ENCODE data around the gene ENTPD6.

ENTPD6 gene

GRCh38 chr20:25195014-25195961, at the start of gene ENTPD6:
TSS of gene ENTPD6 (plus strand) at chr20:25195712. CDS start at chr20:25206537, 10,825 bp downstream.
- in situ Hi-C loops (cut with MboI; ENCODE audit: low sequenced_read_pairs): no loop called here

GRCh38 chr20:25146976-25147375, 48.5 kb upstream of the ENTPD6 start:
- in situ Hi-C loops (cut with MboI; ENCODE audit: low sequenced_read_pairs): loop anchor here (10.0 to 25.0 kb wide), 3 partner anchors 140 to 540 kb away; partner anchors contain the start of gene ZNF337

GRCh38 chr20:25147716-25148115, 47.8 kb upstream of the ENTPD6 start:
- in situ Hi-C loops (cut with MboI; ENCODE audit: low sequenced_read_pairs): loop anchor here (10.0 to 25.0 kb wide), 3 partner anchors 140 to 540 kb away; partner anchors contain the start of gene ZNF337

GRCh38 chr20:25148181-25148981, 47.1 kb upstream of the ENTPD6 start:
- in situ Hi-C loops (cut with MboI; ENCODE audit: low sequenced_read_pairs): loop anchor here (10.0 to 25.0 kb wide), 3 partner anchors 139 to 539 kb away; partner anchors contain the start of gene ZNF337

GRCh38 chr20:25148982-25149846, 46.3 kb upstream of the ENTPD6 start:
- in situ Hi-C loops (cut with MboI; ENCODE audit: low sequenced_read_pairs): loop anchor here (10.0 to 25.0 kb wide), 3 partner anchors 138 to 538 kb away; partner anchors contain the start of gene ZNF337

GRCh38 chr20:25150016-25150415, 45.5 kb upstream of the ENTPD6 start:
- in situ Hi-C loops (cut with MboI; ENCODE audit: low sequenced_read_pairs): loop anchor here (25.0 kb wide), 1 partner anchor 712 kb away; no protein-coding TSS in a partner anchor

- in situ Hi-C loops (cut with MboI; ENCODE audit: low sequenced_read_pairs): loop anchor here (25.0 kb wide), 1 partner anchor 704 kb away; no protein-coding TSS in a partner anchor
These were observed 37.5 kb upstream of the ENTPD6 start for GRCh38 chr20:25158043-25158442.

GRCh38 chr20:25160467-25160866, 35.0 kb upstream of the ENTPD6 start:
- in situ Hi-C loops (cut with MboI; ENCODE audit: low sequenced_read_pairs): loop anchor here (25.0 kb wide), 1 partner anchor 702 kb away; no protein-coding TSS in a partner anchor

- in situ Hi-C loops (cut with MboI; ENCODE audit: low sequenced_read_pairs): loop anchor here (25.0 kb wide), 1 partner anchor 701 kb away; no protein-coding TSS in a partner anchor
These were observed 34.6 kb upstream of the ENTPD6 start for GRCh38 chr20:25160897-25161296.

- in situ Hi-C loops (cut with MboI; ENCODE audit: low sequenced_read_pairs): loop anchor here (25.0 kb wide), 1 partner anchor 697 kb away; no protein-coding TSS in a partner anchor
These were observed 30.4 kb upstream of the ENTPD6 start for GRCh38 chr20:25165128-25165527.

- in situ Hi-C loops (cut with MboI; ENCODE audit: low sequenced_read_pairs): loop anchor here (25.0 kb wide), 1 partner anchor 696 kb away; no protein-coding TSS in a partner anchor
These were observed 29.3 kb upstream of the ENTPD6 start for GRCh38 chr20:25166105-25166782.

- in situ Hi-C loops (cut with MboI; ENCODE audit: low sequenced_read_pairs): loop anchor here (25.0 kb wide), 1 partner anchor 689 kb away; no protein-coding TSS in a partner anchor
These were observed 22.2 kb upstream of the ENTPD6 start for GRCh38 chr20:25173321-25173720.

- in situ Hi-C loops (cut with MboI; ENCODE audit: low sequenced_read_pairs): loop anchor here (25.0 kb wide), 1 partner anchor 688 kb away; no protein-coding TSS in a partner anchor
These were observed 21.6 kb upstream of the ENTPD6 start for GRCh38 chr20:25173886-25174308.

GRCh38 chr20:25176184-25176583, 19.3 kb upstream of the ENTPD6 start:
- in situ Hi-C loops (cut with MboI; ENCODE audit: low sequenced_read_pairs): no loop called here

- in situ Hi-C loops (cut with MboI; ENCODE audit: low sequenced_read_pairs): no loop called here
These were observed 17.6 kb upstream of the ENTPD6 start for GRCh38 chr20:25177890-25178321.

- in situ Hi-C loops (cut with MboI; ENCODE audit: low sequenced_read_pairs): no loop called here
These were observed 16.7 kb upstream of the ENTPD6 start for GRCh38 chr20:25178563-25179438.

- in situ Hi-C loops (cut with MboI; ENCODE audit: low sequenced_read_pairs): no loop called here
These were observed 15.9 kb upstream of the ENTPD6 start for GRCh38 chr20:25179439-25180089.

Measured in HL-60/S4 (cell line).